Activated gamma-delta T cell treated with Interleukin-2 at 50 U/mL for 16 hours (primary cell): ENCODE data around the gene SUCLG1.
"Not testable (repeated sequence)": the region's sequence is repeated elsewhere in the genome, so short reads cannot be mapped to it uniquely, and the experiment has no call there.

Source experiments
- DNase-seq: peaks from one replicate; pipeline ENCODE4 v3.0.0-alpha.2; 2020

The SUCLG1 gene

GRCh38 chr2:84409531-84409930, 49.5 kb downstream of the SUCLG1 start:
- DNase-seq = no peak

- not testable (repeated sequence) for DNase-seq
These were observed 57.0 kb downstream of the SUCLG1 start for GRCh38 chr2:84402111-84402510.

DNA sequence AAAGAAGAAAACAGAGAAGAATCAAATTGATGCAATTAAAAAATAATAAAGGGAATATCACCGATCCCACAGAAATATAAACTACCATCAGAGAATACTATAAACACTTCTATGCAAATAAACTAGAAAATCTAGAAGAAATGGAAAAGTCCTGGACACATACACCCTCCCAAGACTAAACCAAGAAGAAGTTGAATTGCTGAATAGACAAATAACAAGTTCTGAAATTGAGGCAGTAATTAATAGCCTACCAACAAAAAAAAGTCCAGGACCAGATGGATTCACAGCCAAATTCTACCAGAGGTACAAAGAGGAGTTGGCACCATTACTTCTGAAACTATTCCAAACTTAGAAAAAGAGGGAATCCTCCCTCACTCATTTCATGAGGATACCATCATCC, 59.2 kb downstream of the SUCLG1 start:
- DNase-seq = not testable (repeated sequence)

DNA sequence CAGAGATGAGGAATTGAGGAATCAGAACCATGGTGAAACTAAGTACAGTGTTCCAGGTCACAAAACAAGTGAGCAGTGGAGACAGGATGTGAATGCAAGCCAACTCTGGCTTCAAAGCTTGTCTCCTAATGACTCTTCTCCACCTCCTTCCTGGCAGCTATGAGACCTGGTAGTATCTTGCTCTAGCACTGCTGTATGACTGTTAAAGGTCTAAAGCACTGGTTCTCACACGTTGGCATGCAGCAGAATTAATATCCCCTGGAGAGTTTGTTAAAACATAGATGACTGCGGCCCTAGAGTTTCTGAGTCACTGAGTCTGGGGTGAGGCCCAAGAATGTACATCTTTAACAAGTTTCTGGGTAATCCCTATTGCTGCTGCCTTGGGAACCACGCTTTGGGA, 63.3 kb downstream of the SUCLG1 start:
- DNase-seq = no peak

GRCh38 chr2:84394628-84395027, 64.5 kb downstream of the SUCLG1 start:
- DNase-seq = no peak

GRCh38 chr2:84393829-84394228, 65.3 kb downstream of the SUCLG1 start:
- no peak for DNase-seq

- no peak for DNase-seq
These were observed 69.3 kb downstream of the SUCLG1 start for GRCh38 chr2:84389794-84390193.

GRCh38 chr2:84388921-84389490, 70.1 kb downstream of the SUCLG1 start:
- DNase-seq = no peak

DNA sequence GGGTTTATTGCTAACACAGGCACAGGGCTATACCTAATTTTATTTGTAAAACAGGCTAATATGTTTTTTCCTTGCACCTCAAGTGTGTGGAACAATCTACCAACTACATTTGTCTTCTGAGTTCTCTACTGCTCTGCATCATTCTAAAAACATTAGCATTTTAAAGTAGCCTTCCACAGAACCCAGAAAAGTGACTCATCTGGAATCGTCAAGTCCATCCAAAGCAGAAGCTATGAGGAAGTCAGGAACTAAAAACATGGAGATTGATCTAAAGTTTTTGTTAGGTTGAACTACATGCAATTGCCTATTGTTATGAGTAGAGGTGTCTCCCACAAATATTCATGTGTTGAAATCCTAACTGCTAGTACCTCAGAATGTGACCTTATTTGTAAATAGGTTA, 70.9 kb downstream of the SUCLG1 start:
- DNase-seq = no peak

DNA sequence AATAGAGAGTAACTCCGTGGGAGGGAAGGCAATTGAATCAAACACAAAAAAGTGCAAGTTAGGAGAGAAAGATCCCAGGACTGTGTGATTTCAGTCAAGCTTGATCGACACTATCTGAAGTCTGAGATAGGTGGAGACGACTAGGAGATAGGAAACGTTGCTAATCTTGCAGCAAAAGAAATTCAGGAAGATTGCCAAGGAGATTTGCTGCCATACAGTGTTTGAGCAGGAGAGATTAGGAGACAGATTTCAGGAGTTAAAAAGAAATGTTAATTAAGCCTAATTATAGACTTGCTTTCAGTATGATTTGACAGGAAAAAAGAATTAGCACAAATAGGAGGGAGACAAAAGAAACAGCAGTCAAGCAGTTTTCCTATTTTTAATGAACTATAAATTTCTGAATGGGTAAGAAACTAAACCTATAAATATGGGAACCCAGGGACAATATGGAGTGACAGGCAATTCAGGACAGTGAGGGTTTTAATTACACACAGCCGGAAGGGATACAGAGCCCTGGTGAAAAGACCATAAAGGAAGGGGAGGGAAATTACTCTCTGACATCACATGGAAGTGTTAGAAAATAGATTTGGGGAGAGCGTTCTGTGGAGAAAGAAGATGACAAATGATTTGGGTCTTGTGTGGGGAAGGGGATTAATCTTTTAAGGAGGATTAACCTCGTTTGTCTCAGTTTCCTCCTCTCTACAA, 72.6 kb downstream of the SUCLG1 start:
- DNase-seq = no peak

DNA sequence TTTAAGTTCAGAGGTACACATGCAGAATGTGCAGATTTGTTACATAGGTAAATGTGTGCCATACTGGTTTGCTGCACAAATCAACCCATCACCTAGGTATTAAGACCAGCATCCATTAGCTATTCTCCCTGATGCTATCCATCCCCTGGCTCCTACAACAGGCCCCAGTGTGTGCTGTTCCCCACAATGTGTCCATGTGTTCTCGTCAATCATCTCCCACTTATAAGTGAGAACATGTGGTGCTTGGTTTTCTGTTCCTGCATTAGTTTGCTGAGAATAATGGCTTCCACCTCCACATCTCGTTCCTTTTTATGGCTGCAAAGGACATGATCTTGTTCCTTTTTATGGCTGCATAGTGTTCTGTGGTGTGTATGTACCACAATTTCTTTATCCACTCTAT, 75.8 kb downstream of the SUCLG1 start:
- DNase-seq = no peak

- no peak for DNase-seq
These were observed 78.2 kb downstream of the SUCLG1 start for GRCh38 chr2:84380875-84381274.

DNA sequence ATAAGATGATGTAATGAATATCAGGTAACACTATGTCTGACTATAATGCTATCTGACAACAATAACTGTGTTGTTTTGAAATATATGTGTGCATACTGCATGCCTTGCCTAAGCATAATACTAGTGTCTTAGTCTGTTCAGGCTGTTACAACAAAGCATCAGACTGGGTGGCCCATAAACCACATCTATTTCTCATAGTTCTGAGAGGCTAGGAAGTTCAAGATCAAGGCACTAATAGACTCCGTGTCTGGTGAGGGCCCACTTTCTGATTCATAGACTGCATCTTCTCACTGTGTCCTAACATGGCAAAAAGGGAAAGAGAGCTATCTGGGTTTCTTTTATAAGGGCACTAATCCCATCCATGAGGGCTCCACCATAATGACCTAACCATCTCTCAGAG, 80.1 kb downstream of the SUCLG1 start:
- no peak for DNase-seq

- no peak for DNase-seq
These were observed 84.1 kb downstream of the SUCLG1 start for GRCh38 chr2:84375020-84375419.

DNA sequence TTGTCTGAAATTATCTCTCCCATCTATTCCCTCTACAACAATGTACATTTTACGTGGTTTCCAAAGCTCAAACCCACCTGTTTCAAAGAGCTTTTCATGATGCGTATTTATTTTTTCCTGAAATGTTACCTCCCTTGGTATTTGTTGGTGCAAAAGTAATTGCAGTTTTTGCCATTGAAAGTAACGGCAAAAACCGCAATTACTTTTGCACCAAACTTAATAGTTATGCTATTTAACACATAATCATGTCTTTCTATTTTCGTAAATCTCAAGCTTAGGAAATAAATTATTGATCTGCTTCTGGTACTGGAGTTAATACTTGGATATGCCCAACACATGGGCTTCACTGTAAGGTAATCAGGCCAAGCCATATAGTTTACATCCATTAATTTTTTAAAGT, 85.2 kb downstream of the SUCLG1 start:
- no peak for DNase-seq
